SK-N-SH treated with all-trans-retinoic acid at 6 μM for 48 hours (cell line): Measurements from ENCODE around the gene RNF19B.

Experiments
- ATAC-seq: fragments of 200-7000 bp; cut with Tn5 transposase; 3 replicates; pipeline ENCODE4 v1.9.1; 2020; ENCODE audit warnings: mild to moderate bottlenecking, moderate library complexity
- ARNTL ChIP-seq: fragments of 450-650 bp; formaldehyde crosslinking; IDR thresholded peaks from 2 replicates; pipeline ENCODE4 v1.5.0; 2020; ENCODE audit warnings: low read depth, mild to moderate bottlenecking, moderate library complexity, borderline replicate concordance
- CREB5 ChIP-seq: fragments of 250-450 bp; sonication (Bioruptor Pico); IDR thresholded peaks from 2 replicates; pipeline ENCODE4 v1.5.1; 2020; ENCODE audit warnings: low read depth, mild to moderate bottlenecking, moderate library complexity
- ISL1 ChIP-seq: fragments of 250-450 bp; sonication (Bioruptor Pico); IDR thresholded peaks from 2 replicates; pipeline ENCODE4 v2.1.2; 2022; ENCODE audit warnings: mild to moderate bottlenecking, moderate library complexity
- PATZ1 ChIP-seq: fragments of 250-450 bp; sonication (Bioruptor Pico); IDR thresholded peaks from 2 replicates; pipeline ENCODE4 v1.8.0; 2020; ENCODE audit warnings: mild to moderate bottlenecking, moderate library complexity, borderline replicate concordance
- POU6F1 ChIP-seq: fragments of 250-450 bp; sonication (Bioruptor Pico); IDR thresholded peaks from 2 replicates; pipeline ENCODE4 v1.8.0; 2021; ENCODE audit warnings: low read depth, mild to moderate bottlenecking, moderate library complexity, borderline replicate concordance
- RARB ChIP-seq: fragments of 250-450 bp; sonication (Bioruptor Pico); IDR thresholded peaks from 2 replicates; pipeline ENCODE4 v1.8.0; 2021; ENCODE audit warnings: mild to moderate bottlenecking, moderate library complexity
- SNAI2 ChIP-seq: fragments of 250-450 bp; sonication (Bioruptor Pico); IDR thresholded peaks from 2 replicates; pipeline ENCODE4 v1.5.0; 2020; ENCODE audit warnings: mild to moderate bottlenecking, moderate library complexity
- TSHZ2 ChIP-seq: fragments of 250-450 bp; sonication (Bioruptor Pico); IDR thresholded peaks from 2 replicates; pipeline ENCODE4 v1.5.0; 2020; ENCODE audit warnings: mild to moderate bottlenecking, moderate library complexity
- ZC3H10 ChIP-seq: fragments of 250-450 bp; sonication (Bioruptor Pico); IDR thresholded peaks from 2 replicates; pipeline ENCODE4 v1.5.1; 2021; ENCODE audit warnings: mild to moderate bottlenecking, moderate library complexity
- ZFP3 ChIP-seq: fragments of 250-450 bp; sonication (Bioruptor Pico); IDR thresholded peaks from 2 replicates; pipeline ENCODE4 v1.5.0; 2020; ENCODE audit warnings: mild to moderate bottlenecking, moderate library complexity
- ZNF8 ChIP-seq: fragments of 450-650 bp; formaldehyde crosslinking; IDR thresholded peaks from 2 replicates; pipeline ENCODE4 v1.5.0; 2020; ENCODE audit warnings: mild to moderate bottlenecking, moderate library complexity

RNF19B gene

GRCh38 chr1:33008051-33008914 lies 43.7 kb upstream of the RNF19B start (continued):
- TF ChIP-seq POU6F1 (no peak), ARNTL (no peak), ZC3H10 (CRISPR knock-in tag) (no peak), PATZ1 (CRISPR knock-in tag) (no peak)

DNA sequence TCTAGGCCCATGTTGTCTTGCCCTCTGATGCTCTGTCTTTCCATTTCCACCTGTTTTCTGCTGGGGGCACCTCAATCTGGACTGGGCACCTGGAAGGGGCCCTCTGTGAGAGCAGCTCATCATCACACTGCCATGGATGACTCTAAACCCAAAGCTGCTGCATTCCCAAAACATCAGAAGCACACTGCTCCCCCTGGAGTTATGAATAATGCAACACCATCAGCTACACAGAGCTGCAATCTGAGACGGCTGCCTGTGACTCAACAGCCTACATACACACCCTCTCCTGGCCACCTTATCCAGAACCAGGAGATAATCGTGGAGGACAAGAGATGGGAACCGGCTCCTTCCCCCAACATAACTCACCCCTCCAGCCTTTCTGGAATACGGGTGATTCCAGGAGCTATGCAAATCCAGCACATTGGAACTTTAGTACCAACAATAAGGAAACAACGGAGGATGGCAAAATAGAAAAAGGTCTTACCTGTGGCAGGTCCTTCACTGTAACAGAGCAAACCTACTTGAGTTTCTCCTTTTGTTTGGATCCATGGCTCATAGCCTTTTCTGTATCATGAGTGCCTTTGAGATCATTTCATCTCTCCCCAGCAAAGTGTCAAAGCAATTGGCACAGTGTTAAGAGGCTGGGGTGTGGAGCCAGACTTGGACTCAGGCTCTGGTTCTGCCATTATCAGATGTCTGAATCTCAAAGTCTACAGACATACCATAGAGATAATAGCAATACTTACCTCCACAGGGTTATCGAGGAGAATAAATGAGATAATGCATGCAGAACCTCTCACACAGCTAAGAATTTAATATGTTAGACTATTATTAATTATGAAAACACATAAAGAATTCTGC lies 42.8 kb upstream of the RNF19B start:
- TF ChIP-seq CREB5 (CRISPR knock-in tag) (no peak), ZNF8 (no peak), POU6F1 (no peak), TSHZ2 (no peak), RARB (no peak)
- ATAC-seq: peak; percentile 95

GRCh38 chr1:33005838-33006421 lies 41.3 kb upstream of the RNF19B start:
- ATAC-seq: peak; percentile 36
- no peak for TF ChIP-seq ZFP3 (CRISPR knock-in tag)
- TF ChIP-seq SNAI2 (CRISPR knock-in tag): peak; percentile 16; the same call in 1 of the 2 replicates
- TF ChIP-seq ISL1 (CRISPR knock-in tag): peak; percentile 19
- TF ChIP-seq PATZ1 (CRISPR knock-in tag): no peak
